Stimulated activated naive CD8-positive, alpha-beta T cell treated with anti-CD3 and anti-CD28 coated beads, Interleukin-15, amount 100 ng/mL, for 72 hours (primary cell): ENCODE data around the gene FXYD3.
A peak's percentile ranks its signal among the peaks of the same experiment; 100 is the strongest.
"Not testable (repeated sequence)": the region's sequence is repeated elsewhere in the genome, so short reads cannot be mapped to it uniquely, and the experiment has no call there.

Experiments used
- ATAC-seq: fragments of 150-1000 bp; cut with Tn5 transposase; 2 replicates; pipeline ENCODE4 v1.10.0; 2021; ENCODE audit warnings: mild to moderate bottlenecking, moderate library complexity
- DNase-seq, 2 donors: peaks; one replicate each; pipeline ENCODE4 v3.0.0; 2021 to 2022
- H3K27ac Mint-ChIP-seq, 2 donors: one replicate each; pipeline ENCODE4 v1.8.0; 2022; ENCODE audit warnings: mild to moderate bottlenecking in 2 of 2, mixed read lengths in 2 of 2, moderate library complexity in 2 of 2
- H3K27me3 Mint-ChIP-seq: one replicate; pipeline ENCODE4 v1.8.0; 2022; ENCODE audit warnings: mixed read lengths
- H3K4me1 Mint-ChIP-seq: one replicate; pipeline ENCODE4 v1.8.0; 2022; ENCODE audit warnings: mild to moderate bottlenecking, mixed read lengths
- H3K4me3 Mint-ChIP-seq, 2 donors: one replicate each; pipeline ENCODE4 v1.8.0; 2022; ENCODE audit warnings: mild to moderate bottlenecking in 2 of 2, mixed read lengths in 2 of 2, moderate library complexity in 1 of 2
- H3K9me3 Mint-ChIP-seq, 2 donors: one replicate each; pipeline ENCODE4 v1.8.0; 2022; ENCODE audit warnings: mixed read lengths in 2 of 2

FXYD3 gene

GRCh38 chr19:35098413-35099049, 17.1 kb upstream of the FXYD3 start:
- DNase-seq (no peak), ATAC-seq (no peak)
- Mint-ChIP-seq H3K4me3 (no peak overlapping the region), H3K4me1 (no peaks in the 10 kb centered on the region), H3K9me3 (no peaks in the 10 kb centered on the region), H3K27ac (no peak overlapping the region), H3K27me3 (no peaks in the 10 kb centered on the region)

DNA sequence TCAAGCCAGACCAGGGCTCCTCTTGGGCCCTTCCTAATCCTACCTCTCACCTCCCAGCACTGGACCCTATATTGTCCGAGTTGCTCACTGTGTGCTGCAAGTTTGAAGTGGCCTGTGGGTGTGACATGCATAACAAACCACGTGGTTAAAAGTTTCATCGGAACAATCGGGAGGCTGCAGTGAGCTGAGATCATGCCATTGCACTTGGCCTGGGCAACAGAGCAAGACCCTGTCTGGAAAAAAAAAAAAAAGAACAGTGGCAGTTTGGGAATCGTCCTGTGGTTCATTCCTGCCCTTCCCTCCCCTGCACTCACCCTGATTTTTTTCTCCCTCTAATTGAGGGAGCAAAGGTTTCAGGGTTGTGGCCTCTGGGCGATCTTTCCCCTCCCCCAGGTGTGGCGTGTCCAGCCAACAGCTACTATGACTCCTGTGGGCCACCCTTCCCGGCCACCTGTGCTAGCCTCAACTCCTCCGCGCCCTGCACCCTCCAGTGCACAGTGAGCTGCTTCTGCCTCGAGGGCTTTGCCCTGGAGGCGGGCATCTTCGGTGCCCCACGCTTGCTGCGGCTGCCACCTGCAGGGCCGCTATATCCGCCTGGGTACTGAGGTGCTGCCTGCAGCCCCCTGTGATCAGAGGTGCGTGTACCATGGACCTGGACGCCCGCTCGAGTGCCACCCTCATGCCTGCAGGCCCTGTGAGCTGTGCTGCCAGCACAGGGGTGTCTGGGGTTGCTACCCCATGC, 16.3 kb upstream of the FXYD3 start:
- Mint-ChIP-seq H3K4me1 (no peaks in the 10 kb centered on the region), H3K4me3 (no peak overlapping the region), H3K9me3 (no peaks in the 10 kb centered on the region), H3K27me3 (no peaks in the 10 kb centered on the region), H3K27ac (no peak overlapping the region)
- ATAC-seq (no peak), DNase-seq (no peak)

- DNase-seq = no peak
- Mint-ChIP-seq H3K27ac (no peak overlapping the region), H3K9me3 (no peaks in the 10 kb centered on the region), H3K27me3 (no peaks in the 10 kb centered on the region), H3K4me3 (no peak overlapping the region), H3K4me1 (no peaks in the 10 kb centered on the region)
- no peak for ATAC-seq
These were observed 15.7 kb upstream of the FXYD3 start for GRCh38 chr19:35099897-35100275.

GRCh38 chr19:35100588-35101533, 14.8 kb upstream of the FXYD3 start:
- H3K9me3 Mint-ChIP-seq = no peaks in the 10 kb centered on the region
- H3K4me1 Mint-ChIP-seq = no peaks in the 10 kb centered on the region
- no peak for DNase-seq
- no peak for ATAC-seq
- H3K4me3 Mint-ChIP-seq = no peak overlapping the region
- H3K27me3 Mint-ChIP-seq = no peaks in the 10 kb centered on the region
- H3K27ac Mint-ChIP-seq = no peak overlapping the region

DNA sequence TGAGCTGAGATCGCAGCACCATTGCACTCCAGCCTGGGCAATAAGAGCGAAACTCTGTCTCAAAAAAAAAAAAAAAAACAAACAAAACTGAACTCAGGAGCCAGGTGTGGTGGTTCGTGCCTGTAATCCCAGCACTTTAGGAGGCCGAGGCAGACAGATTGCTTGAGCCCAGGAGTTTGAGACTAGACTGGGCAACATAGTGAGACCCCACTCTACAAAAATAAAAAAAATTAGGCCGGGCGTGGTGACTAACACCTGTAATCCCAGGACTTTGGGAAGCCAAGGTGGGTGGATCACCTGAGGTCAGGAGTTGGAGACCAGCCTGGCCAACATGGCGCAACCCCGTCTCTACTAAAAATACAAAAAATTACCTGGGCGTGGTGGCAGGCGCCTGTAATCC, 13.7 kb upstream of the FXYD3 start:
- H3K4me1 Mint-ChIP-seq, H3K27me3 Mint-ChIP-seq, H3K27ac Mint-ChIP-seq, H3K4me3 Mint-ChIP-seq, H3K9me3 Mint-ChIP-seq, DNase-seq, ATAC-seq: not testable (repeated sequence)

DNA sequence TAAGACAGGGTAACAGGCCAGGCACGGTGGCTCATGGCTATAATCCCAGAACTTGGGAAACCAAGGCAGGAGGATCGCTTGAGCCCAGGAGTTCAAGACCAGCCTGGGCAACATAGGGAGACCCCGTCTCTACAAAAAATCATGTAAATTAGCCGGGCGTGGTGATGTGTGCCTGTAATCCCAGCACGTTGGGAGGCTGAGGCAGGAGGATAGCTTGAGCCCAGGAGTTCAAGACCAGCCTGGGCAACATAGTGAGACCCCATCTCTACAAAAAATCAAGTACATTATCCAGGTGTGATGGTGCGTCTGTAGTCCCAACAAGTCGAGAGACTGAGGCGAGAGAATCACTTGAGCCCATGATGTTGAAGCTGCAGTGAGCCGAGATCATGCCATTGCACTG, 12.0 kb upstream of the FXYD3 start:
- not testable (repeated sequence) for ATAC-seq, H3K4me1 Mint-ChIP-seq, H3K27me3 Mint-ChIP-seq, DNase-seq, H3K4me3 Mint-ChIP-seq, H3K27ac Mint-ChIP-seq, H3K9me3 Mint-ChIP-seq

DNA sequence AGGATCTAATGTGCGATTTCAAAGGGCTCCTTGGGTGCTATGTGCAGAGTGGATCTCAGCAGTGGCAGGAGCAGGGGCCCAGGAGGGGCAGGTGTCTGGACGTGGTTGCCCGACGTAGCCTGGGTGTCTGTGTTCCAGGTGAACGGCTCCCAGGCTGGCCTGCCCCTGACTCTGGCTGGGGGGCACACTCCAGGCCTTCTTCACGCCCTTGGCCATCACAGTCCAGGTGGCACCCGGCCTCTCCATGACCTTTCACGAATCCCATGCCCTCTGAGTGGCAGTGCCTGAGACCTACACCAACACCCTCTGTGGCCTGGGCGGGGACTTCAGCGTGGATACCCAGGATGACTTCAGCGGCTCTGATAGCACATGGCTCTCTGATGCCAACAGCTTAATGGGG, 11.3 kb upstream of the FXYD3 start:
- Mint-ChIP-seq H3K27ac (no peak overlapping the region), H3K4me3 (no peak overlapping the region), H3K9me3 (no peaks in the 10 kb centered on the region), H3K27me3 (no peaks in the 10 kb centered on the region), H3K4me1 (peaks cover 8% of the 10 kb centered on the region)
- no peak for DNase-seq
- ATAC-seq = no peak

DNA sequence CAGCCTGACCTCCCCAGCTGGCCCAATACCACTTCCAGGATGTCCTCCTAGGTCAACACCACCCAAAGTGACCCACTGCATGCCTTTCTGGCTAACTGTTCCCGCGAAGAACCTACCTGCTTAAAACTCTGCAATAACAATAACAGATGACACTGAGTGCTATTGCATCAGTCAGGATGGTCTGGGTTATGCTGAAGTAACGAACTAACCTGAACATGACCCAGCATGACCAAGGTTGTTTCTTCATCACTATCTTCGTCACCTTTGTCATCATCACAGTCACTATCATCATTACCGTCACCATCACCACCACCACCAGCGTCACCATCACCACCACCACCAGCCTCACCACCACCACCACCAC, 10.6 kb upstream of the FXYD3 start:
- Mint-ChIP-seq H3K9me3 (no peaks in the 10 kb centered on the region), H3K27me3 (peaks cover 5% of the 10 kb centered on the region), H3K4me3 (no peak overlapping the region), H3K27ac (no peak overlapping the region), H3K4me1 (peaks cover 8% of the 10 kb centered on the region)
- ATAC-seq (peak; percentile 43), DNase-seq (no peak)

DNA sequence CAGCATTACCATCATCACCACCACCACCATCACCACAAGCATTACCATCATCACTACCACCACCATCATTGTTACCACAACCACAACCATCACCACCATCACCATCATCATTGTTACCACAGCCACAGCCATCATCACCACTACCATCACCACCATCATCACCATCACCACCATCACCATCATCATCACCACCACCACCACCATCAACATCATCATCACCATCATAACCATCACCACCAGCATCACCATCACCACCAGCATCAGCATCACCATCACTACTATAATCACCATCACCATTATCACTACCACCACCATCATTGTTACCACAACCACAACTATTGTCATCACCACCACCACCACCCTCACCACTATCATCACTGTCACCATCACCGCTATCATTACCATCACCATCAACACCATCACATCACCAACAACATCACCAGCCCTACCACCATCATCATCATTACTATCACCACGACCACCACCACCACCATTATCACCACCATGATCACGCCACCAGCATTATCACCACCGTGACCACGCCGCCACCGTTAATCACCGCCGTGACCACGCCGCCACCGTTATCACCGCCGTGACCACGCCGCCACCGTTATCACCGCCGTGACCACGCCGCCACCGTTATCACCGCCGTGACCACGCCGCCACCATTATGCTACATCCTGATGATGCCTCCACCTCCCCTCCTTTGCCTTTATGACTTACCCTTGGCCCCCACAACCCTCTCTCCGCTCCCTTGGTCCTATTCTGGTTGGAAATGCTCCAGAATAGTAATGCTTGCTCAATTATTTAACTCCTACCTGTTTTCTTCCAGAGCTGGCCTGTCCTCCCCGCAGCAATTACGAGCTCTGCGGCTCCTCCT, 10.0 kb upstream of the FXYD3 start:
- ATAC-seq (peak; percentile 65), DNase-seq (peak; percentile 12 to 42)
- Mint-ChIP-seq H3K27me3 (peaks cover 5% of the 10 kb centered on the region), H3K27ac (peak overlapping the region in 1 of 2 donors; percentile 57), H3K4me3 (no peak overlapping the region), H3K9me3 (no peaks in the 10 kb centered on the region), H3K4me1 (peaks cover 8% of the 10 kb centered on the region)

- DNase-seq (no peak), ATAC-seq (no peak)
- Mint-ChIP-seq H3K27me3 (peaks cover 5% of the 10 kb centered on the region), H3K4me1 (peaks cover 8% of the 10 kb centered on the region), H3K9me3 (no peaks in the 10 kb centered on the region), H3K4me3 (no peak overlapping the region), H3K27ac (peak overlapping the region in 1 of 2 donors; percentile 57)
These were observed 9.4 kb upstream of the FXYD3 start for GRCh38 chr19:35106291-35106583.

GRCh38 chr19:35106898-35107541, 8.6 kb upstream of the FXYD3 start:
- H3K27me3 Mint-ChIP-seq = peaks cover 5% of the 10 kb centered on the region
- no peak overlapping the region for H3K27ac Mint-ChIP-seq
- peaks cover 8% of the 10 kb centered on the region for H3K4me1 Mint-ChIP-seq
- H3K4me3 Mint-ChIP-seq = no peak overlapping the region
- ATAC-seq = no peak
- no peaks in the 10 kb centered on the region for H3K9me3 Mint-ChIP-seq
- DNase-seq = no peak

DNA sequence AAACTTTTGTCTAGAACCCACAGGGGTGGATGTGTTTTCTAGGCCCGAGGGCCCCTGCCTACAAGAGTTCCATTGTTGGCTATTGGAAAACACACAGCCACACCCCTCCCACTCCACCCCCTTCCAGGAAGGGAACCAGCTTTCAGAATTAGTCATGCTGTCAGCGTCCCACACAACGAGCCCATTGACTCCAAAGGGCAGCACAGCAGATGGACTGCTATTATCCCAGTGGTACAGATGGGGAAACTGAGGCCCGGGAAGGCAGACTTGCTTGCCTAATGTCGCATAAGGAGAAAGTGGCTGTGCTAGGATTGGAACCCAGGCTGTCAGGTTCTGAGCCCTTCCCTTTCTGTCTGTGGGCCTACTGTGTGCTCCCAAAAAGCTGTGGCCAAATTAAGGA, 8.1 kb upstream of the FXYD3 start:
- Mint-ChIP-seq H3K9me3 (no peaks in the 10 kb centered on the region), H3K27me3 (peaks cover 5% of the 10 kb centered on the region), H3K4me1 (peaks cover 8% of the 10 kb centered on the region), H3K27ac (no peak overlapping the region), H3K4me3 (no peak overlapping the region)
- DNase-seq (no peak), ATAC-seq (no peak)

DNA sequence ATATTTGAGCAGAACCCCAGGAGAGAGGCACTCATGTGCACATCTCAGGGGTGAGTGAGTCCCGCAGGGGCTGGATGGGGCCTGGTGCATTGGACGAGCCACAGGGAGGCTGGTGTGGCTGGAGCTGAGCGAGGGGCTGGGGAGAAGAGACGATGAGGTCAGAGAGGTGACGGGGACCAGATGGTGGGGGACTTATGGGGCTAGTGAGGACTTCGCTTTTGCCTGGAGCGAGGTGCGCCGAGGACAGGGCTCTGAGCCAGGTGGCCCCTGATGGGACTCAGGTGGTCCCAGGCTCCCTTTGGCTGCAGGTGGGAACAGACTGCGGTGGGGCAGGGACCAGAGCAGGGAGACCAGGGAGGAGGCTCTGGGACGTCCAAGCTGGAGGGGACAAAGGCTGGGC, 6.9 kb upstream of the FXYD3 start:
- no peak overlapping the region for H3K27ac Mint-ChIP-seq

DNA sequence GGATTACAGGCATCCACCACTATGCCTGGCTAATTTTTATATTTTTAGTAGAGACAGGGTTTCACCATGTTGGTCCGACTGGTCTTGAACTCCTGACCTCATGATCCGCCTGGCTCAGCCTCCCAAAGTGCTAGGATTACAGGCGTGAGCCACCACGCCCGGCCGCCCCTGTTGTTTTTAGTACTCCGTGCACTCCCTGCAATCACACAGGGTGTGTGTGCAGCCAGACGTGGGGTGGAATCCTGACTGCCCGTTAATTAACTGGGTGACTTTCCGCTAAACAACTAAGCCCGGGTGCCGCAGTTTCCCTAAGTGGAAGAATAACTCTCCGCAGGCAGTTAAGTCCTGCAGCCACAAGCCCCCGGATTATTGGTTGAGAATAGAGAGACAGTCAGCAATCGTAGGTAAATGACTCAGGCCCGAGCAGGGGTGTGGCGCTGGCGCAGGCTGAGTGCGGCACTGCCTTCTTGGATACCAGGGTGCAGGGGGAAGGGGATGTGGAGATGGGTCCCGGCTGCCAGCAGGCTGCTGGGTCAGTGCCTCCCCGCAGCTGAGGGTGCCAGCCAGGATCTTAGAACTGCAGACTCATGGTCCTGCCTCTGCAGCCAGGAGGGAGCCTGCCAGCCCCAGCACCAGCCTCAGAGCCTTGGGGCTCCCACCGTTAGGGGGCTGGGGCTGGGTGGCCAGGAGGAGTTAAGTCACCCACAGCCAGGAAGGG, 6.1 kb upstream of the FXYD3 start:
- no peak overlapping the region for H3K27ac Mint-ChIP-seq
- ATAC-seq (no peak), DNase-seq (no peak)
- H3K27me3 Mint-ChIP-seq = peaks cover 5% of the 10 kb centered on the region
- H3K9me3 Mint-ChIP-seq = no peaks in the 10 kb centered on the region
- no peak overlapping the region for H3K4me3 Mint-ChIP-seq
- H3K4me1 Mint-ChIP-seq = peaks cover 11% of the 10 kb centered on the region

More for the DNA sequence above, 6.9 kb upstream of the FXYD3 start:
- Mint-ChIP-seq H3K27me3 (peaks cover 5% of the 10 kb centered on the region), H3K9me3 (no peaks in the 10 kb centered on the region), H3K4me3 (no peak overlapping the region), H3K4me1 (peaks cover 8% of the 10 kb centered on the region)
- ATAC-seq (no peak), DNase-seq (no peak)
